ENCODE measurements around the gene CEP350.
"Not testable (repeated sequence)": the region's sequence is repeated elsewhere in the genome, so short reads cannot be mapped to it uniquely, and the experiment has no call there.

Gene CEP350

DNA sequence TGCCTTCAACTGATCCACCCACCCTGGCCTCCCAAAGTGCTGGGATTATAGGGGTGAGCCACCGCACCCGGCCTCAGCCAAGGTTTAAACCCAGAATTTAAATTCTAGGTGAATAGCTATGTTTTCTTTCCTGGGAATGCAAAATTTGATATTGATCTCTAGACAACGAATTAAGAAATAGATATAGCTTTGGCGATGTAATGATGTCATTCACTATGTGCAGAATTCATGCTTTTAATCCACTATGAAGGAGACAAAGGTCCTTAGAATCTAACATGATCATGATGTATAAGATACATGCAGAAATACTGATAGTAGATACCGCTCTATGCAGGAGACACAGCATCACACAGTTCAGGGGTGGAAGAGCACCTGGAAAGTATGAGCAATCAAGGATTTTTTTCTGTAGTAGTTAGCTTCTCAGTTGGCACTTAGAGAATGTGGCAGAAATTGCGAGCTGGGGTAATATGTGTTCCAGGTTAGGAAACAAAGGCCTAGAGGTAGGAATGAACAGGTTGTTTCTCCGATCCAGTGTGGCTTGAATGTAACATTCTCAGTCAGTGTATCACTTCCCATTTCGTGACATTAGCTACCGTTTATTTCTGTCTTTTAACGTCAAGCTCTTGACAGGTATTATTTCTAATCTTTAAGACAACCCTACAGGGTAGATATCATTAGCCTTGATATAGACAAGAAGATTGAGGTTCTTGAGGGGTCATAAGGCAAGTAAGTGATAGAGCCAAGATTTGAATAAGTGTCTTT lies 3.0 kb upstream of the CEP350 start:
- DNase-seq = no peak

DNA sequence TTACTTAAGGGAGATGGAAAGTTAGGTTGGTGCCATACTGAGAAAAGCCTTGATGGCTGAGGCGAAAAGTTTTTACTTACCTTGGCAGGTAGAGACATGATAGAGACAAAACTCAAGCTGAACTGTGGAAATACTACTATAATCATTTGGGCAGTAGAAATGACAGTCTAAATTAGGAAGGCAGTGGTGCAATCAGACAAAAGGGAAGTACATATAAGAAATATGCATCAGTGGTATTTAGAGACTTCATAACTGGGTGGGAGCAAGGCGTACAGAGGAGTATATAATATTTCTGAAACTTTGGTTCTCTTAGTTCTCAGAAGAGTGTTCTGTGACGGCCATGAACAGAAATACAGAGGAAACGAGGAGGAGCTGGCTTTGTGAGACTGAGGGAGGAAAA lies 2.4 kb upstream of the CEP350 start:
- no peak for DNase-seq

DNA sequence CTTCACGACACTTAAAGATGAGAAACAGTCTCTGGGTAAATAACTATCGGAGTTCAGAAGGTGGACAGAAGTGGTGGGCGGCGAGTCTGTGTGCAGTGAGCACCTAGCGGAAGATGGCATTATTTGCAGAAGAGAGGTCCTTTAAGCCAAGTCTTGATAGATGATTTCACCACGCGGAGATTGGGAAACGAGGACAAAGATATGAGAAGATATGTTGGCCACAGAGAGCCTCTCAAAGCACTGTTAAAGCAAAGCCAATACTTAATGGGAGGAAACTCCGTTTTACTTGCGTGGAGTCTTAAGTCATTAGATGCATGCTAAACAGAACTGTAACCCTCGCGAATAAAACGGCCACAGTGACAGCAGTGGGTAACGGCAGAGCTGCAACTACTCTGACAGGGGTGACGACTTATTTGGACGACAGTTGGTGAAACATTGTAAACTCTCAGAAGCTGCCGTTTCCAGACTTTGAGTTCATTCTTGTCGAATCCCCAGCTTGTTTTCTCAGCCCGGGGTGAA lies 577 bp upstream of the CEP350 start:
- peak in 1 of 2 experiments; percentile 55 for DNase-seq

DNA sequence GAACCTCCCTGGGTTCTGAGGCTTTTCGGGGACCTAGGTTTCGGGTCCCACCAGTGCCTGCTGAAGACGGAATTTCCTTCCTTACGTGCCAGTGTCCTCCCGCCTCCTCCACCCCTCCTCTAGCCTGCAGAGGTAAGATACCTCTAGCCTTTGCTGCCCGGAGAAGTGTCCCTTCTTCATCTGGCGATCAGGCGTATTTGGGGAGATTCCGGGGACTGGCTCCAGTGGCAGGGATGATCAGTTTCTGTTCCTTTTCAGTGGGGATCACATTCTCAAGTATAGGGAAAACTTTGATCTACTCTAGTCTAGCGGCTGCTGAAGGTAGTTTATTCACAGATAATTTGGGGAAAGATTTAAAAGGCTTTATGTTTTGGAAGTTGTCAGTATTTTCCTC lies 674 bp downstream of the CEP350 start:
- DNase-seq = peak in 1 of 2 experiments; percentile 43

DNA sequence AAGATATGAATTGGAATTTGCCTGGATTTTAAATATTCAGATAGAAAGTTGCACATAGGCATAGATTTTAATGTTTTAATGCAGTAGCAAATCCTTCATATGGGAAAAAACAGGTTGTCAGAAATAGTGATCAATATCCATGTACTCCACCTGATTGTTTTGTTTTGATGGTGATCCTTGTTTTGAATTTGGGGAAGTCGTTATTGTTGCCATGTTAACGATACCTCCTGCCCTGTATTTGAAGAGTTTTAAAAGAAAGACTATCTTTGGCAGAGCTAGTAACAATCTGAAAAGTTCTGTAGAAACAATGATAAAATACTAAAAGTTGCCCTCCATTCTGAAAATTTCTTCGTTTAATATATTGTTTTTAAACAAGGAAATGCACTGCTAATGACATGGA lies 1.1 kb downstream of the CEP350 start:
- DNase-seq = no peak

DNA sequence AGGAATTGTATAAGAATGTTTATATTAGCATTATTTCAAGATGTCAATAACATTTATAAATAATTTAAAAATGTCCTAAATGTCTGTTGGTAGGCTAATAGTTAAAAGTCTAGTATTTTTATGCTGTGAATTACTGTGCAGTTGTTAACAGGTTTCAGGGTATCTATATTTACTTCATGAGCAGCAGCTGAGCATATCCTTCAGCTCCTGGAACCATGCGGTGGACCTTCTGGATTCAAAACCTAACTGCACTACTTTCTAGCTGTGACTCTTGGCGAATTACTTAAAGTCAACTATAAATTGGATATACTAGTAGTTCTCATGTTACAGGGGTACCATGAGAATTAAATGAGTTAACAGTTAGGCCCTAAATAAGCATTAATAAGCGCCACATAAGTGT lies 3.7 kb downstream of the CEP350 start:
- no peak for DNase-seq

DNA sequence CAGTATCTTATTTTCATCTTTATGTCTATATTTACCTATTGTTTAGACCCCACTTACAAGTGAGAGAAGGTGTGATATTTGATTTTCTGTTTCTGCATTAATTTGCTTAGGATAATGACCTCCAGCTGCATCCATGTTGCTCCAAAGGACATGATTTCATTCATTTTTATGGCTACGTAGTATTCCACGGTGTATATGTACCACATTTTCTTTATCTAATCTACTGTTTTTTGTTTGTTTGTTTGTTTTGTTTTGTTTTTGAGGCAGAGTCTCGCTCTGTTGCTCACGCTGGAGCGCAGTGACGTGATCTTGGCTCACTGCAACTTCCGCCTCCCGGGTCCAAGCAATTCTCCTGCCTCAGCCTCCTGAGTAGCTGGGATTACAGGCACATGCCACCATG lies 7.6 kb downstream of the CEP350 start:
- DNase-seq = not testable (repeated sequence)

DNA sequence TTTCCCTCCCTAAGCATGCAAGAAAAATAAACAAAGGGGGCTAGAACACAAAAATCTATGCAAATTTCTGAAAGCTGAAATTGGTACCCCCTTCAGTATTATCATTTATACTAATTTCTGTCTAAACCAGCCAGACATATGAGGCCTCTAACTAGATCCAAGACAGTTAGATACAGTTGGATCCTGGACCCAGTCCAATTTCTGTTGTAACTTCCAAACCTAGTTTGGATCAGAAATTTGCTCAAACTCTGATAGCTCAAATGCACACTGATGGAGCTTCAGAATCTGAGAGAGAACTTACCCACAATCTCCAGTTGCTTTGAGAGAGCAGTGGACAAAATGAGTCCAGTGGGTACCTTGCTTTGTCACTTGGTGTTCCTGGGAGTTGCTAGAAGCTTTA lies 11.9 kb downstream of the CEP350 start:
- DNase-seq = no peak

DNA sequence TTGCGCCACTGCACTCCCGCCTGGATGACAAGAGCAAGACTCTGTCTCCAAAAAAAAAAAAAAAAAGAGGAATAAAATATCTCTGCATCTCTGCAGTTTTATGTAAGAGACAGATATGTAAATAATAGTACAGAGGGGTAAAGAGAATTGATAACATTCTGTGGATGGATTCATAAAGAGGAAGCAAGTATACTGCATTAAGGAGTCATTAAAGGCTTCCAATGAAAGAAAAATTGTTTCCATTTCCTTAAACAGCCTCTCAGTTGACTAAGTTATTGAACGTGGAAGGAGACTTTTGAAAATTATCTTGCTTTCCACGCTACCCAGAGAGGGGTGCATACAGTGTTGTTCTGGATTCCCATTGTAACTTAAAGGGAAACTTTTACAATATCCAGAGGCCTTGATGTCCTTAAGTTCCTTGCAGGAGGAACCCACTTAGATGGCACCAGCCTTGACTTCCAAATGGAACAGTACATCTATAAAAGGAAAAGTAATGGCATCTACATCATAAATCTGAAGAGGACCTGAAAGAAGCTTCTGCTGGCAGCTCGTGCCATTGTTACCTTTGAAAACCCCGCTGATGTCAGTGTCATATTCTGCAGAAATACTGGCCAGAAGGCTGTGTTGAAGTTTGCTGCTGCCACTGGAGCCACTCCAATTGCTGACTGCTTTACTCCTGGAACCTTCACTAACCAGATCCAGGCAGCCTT lies 13.8 kb downstream of the CEP350 start:
- DNase-seq = no peak

DNA sequence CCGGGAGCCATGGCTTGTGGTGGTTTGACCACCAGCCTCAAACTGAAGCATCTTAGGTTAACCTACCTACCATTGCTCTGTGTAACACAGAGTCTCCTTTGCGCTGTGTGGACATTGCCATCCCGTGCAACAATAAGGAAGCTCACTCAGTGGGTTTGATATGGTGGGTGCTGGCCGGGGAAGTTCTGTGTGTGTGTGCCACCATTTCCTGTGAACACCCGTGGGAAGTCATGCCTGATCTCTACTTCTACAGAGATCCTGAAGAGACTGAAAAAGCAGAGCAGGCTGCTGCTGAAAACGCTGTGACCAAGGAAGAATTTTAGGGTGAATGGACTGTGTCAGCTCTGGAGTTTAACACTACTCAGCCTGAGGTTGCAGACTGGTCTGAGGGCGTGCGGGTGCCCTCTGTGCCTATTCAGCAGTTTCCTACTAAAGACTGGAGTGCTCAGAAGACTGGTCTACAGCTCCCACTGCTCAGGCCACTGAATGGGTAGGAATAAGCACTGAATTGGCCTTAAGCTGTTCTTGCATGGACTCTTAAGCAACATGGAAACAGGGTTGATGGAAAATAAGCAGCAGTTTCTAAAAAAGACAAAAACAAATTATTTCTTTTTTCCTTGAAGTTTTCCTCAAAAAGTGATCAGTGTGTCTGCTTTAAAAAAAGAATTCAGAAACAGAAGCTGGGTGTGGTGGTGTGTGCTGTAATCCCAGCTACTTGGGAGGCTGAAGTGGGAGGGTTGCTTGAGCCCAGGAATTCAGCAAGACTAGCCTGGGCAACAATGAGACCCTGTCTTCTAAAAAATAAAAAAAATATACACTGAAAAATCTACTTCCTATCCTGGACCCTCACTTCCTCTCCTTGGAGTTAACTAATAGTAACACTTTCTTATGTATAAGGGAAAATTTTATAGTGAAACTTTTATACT lies 14.6 kb downstream of the CEP350 start:
- no peak for DNase-seq

DNA sequence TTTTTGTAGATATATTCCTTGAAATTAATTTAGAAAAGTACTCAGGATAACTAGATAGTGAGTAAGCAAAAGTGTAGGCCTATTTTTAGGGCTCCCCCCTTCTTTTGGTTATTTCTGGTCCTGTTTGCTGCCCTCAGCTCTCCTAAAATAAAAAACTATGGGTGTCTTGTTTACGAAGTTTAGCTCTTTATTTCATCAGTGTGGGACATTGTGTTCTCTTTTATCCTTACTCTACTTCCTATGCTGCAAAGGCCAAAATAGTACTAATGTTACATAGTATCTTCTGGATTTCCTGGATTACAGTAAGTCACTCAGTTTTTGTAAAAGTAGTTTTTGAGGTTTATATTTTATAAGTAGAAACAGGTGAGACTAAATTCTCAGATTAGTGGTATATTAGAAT lies 15.4 kb downstream of the CEP350 start:
- DNase-seq = no peak

DNA sequence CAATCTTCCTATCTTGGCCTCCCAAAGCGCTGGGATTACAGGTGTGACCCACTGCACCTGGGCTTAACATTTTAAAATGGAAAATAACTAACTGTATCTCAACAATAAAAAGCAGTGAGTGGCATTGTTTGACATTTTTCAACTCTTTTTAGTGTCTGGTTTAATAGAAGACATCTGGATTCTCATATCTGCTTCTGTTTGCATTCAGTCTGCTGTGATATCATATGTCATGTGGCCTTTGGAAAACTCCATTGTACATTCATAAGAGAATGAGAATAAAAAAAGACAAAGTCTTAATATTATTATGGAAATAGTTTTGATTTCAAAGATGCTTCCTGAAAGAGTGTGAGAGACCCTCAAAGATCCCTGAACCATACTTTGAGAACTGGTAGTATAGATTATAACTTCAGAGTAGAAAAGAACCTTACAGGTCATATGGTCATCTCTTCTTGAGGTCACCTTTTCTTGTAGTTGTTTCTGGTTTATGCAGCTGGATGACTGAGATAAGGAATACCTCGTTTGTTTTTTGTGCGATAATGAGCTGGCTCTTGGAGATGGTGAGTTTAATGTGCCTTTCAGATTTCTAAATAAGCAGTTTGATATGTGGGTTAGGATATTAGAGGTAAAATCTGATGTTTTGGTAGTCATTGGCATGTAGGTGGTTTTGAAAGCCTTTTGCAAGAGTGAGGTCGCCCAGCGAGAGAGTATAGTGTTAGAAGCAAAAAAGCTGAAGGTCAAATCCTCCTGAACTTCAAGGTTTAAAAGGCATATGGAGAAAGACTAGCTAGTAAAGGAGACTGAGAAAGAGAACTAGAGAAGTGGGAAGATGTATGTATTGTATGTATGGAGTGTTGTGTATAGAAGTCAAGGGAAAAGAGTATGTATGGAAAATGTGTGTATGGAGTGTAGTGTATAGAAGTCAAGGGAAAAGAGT lies 17.2 kb downstream of the CEP350 start:
- DNase-seq = no peak

DNA sequence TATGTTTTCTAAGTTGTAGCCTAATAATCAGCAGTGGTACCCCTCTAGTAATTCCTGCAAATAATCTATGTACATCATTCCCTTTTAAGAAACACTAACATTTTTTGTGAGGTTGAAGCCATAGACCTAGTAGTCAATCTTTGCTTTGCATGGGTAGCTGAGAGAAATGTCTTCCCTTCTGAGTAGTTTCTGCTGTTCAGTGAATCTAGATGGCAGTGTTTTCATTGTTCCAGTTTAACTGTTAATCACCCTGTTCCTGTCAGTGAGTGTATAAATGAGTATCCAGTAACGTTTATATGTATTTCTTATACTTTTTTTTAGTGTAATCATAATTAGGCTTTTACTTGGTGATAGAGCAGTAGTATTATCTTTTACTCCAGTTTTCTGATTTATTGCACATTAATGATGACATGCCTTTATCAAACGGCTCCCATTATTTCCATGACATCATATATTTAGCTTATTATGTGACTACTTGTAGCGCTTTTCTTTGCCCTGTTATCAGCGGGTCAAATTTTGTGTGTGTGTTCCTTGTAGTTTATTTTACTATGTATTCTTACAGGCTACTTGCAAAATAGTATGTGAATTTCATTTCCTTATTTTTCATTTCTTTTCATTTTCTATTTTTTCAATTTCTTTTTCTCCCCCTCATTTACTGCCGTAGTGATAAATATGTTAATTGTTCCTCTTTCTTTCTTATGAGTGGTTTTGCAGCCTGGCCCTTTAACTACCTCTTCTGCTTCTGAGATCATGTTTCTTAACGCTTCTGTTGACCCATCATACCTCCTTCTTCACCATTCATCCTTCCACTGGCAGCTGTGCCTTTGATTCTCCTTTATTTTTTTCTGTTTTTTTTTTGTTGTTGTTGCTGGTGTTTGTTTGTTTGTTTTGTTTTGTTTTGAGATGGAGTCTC lies 18.8 kb downstream of the CEP350 start:
- DNase-seq = no peak

DNA sequence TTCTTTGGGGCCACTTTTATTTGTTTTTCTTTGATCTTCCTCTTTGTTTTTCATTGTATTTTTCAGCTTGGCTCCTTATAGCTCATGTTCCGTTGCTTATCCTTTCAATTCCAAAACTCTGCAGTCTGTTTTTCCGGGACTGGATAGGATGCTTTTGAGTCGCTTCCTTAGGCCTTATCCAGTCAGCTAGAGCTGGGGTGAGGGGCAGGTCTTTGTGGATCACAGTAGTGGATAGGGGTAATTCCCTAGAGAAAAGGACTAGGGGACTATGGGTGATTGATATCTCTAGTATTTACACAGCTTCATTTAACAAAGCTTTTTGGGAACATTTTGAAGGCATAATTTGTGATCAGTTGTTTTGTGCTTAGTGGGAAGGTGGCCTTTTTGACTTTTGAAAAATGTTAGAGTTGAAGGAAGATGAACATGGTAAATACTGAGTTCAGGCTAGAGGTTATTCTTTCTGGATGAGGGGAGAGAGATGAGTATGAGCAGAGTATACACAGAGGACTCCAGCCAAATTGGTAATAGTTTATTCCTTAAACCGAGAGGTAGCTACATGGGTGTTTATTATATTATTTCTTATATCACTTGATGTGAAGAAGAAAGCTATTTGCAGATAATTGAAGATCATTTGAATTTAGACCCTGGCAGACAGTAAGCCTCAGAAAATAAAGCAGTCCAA lies 22.5 kb downstream of the CEP350 start:
- DNase-seq = no peak

DNA sequence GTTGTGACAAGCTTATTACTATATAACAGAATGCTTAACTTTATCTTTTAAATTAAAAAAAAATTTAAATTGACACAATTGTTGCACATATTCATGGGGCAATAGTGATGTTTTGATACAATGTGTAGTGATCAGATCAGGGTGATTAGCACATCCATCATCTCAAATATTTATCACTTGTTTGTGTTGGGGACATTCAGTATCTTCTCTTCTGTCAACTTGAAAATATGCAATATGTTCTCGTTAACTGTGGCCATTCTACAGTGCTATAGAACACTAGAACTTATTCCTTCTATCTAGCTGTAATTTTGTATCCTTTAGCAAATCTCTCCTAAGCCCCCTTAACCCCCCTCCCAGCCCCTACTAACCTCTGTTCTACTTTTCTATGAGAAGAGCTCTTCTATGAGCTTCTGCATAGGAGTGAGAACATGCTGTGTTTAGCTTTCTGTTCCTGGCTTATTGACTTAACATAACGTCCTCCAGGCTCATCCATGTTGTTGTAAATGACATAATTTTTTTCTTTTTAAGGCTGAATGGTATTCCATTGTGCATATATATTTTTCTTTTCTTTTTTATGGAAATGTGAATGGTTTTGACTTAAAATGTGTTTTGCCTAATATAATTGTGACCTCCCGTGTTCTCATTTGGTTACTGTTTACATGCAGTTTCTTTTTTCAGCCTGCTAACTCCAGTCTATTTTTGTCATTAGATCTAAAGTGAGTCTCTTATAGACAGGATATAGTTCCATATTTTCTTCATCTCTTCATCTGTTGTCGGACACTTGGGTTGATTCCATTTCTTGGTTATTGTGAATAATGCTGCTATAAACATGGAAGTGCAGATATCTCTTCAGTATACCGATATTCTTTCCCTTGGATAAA lies 23.8 kb downstream of the CEP350 start:
- no peak for DNase-seq

DNA sequence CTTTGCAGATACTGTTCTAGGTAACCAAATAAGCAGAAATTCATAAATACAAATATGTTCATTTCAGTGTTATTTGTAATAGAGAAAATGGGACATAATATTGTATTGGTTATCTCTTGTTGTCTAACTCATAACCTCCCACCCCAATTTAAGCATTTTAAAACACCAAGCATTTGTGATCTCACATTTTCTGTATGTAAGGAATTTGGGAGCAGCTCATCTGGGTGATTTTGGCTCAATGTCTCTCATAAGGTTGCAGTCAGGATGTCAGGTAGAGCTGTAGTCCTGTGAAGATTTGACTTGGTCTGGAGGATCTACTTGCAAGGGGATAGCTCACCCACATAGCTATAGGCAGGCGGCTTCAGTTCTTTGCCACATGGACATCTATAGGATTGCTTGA lies 29.5 kb downstream of the CEP350 start:
- DNase-seq = no peak

DNA sequence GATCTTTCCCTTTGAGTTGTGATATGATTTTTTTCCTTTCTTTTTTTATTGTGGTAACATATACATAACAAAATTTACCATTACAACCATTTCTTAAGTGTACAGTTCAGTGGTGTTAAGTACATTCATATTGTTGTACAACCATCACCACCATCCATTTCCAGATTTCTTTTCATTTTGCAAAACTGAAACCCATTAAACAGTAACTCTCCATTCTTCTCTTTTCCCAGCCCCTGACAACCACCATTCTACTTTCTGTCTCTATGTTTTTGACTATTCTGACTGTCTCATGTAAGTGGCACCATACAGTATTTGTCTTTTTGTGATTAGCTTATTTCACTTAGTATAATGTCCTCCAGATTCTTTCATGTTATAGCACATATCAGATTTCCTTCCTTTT lies 30.3 kb downstream of the CEP350 start:
- no peak for DNase-seq

DNA sequence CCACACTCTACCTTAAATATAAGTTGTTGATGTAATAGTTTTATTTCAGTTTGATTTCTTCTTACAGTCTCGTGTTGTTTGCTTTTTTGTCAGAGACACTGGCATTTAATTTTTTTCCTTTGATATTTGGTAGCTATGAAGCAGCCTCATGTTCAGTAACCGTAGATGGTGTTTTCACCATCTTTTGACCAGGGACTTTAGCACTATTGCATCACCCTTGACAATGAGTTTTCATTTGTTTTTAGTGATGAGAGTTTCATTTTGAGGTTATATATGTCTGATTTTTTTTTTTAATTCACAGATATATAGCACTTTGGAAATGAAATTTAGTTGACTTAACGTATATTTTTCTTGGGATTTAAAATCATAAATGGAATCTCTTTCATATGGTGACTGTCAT lies 36.2 kb downstream of the CEP350 start:
- no peak for DNase-seq

DNA sequence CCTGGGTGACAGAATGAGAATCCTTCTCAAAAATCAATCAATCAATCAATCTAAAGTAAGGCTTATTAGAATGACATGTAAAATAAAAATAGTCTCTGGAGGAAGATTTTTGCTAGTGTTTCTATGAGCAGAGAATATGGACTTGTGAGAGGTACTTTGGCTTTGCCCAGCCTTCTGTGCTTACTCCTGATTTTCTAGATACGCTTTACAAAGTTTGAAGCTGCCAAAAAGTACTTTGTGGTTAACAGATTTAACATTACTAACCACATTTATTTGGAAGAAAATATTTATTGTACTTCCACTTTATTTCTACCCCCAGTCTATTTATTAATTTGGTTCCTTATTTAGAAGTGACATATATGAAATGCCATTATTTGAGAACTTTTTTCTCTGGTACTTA lies 41.0 kb downstream of the CEP350 start:
- no peak for DNase-seq
